Measurements from ENCODE around the gene KLHDC3.
"Not testable (repeated sequence)": the region's sequence is repeated elsewhere in the genome, so short reads cannot be mapped to it uniquely, and the experiment has no call there.

KLHDC3 gene

DNA sequence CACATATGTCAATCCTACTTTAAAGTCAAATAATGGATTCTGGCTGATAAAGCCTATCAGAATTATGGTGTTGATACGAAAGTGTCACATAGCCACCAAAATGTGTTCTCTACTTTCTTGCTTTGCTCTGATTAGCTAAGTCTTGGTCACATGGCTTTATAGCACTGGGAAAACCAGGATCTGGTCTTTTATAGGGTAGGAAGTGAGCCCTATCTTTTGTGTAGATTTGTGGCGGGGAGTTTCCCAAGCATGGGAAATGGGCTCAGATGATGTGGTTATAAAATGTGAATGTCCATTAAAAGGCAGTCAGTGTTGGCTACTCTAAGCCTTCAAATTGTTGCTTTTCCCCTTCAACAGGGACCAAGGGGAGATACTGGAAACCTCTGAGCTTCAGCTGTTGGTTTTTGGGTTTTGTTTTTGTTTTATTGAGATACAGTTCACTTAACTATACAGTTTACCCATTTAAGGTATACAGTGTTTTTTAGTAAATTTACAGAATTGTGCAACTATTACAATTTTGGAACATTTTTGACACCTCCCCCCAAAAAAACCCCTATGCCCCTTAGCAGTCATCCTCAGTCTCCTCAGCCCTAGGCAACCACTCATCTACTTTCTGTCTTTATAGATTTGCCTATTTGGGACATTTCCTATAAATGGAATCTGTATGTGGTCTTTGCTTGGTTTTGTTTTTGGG lies 19.6 kb downstream of the KLHDC3 start:
- DNase-seq, result no peak

- DNase-seq, result no peak
Measured at GRCh38 chr6:43034190-43034525, 20.1 kb downstream of the KLHDC3 start.

DNA sequence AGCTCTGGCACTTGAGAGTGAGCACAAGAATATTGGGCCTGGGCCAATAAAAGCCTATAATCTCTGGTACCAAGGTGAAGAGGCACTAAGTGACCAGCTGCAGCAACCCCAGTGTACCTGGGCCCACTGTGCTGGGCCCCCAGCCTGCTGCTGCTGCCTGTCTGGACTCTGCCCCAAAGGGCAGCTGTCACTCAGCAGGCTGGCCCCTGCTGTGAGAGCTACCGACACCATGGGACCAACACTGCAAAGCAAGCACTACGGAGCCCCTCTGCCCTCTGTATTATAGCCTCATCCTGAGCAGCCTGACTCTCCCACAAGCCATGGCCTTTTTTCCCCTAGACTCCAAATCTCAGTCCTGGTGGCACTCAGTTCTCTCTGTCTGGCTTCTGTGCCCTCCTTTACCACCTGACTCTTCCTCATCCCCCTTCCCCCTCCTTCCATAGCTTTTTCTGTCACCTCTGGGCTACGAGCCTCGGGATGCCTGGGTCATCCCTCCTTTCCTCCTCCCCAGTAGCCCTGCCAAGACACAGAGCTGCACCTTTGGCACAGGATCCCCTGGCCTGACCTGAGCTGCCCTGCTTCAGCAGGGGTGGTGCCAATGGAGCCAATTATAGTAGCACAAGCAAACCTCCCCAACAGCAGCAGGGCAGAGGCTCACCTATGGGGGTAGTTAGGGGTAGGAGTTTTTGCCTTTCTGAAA lies 21.6 kb downstream of the KLHDC3 start:
- DNase-seq, result no peak

DNA sequence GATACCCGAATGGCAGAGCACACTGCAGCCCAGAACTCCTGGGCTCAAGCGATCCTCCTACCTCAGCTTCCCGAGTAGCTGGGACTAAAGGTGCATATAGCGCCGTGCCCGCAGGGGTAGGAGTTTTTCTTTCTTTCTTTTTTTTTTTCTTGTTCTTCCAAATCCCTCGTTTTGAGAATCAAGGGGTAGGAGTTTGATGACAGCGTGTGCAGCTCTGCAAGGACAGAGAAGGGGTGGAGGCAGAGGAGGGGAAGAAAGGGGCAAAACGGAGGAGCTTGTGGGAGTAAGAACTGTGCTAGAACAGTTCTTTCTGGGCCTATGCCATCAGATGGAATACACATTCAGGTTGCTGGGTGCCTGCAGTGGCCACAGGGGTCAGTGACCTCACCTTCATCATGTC lies 22.7 kb downstream of the KLHDC3 start:
- DNase-seq, result no peak

DNA sequence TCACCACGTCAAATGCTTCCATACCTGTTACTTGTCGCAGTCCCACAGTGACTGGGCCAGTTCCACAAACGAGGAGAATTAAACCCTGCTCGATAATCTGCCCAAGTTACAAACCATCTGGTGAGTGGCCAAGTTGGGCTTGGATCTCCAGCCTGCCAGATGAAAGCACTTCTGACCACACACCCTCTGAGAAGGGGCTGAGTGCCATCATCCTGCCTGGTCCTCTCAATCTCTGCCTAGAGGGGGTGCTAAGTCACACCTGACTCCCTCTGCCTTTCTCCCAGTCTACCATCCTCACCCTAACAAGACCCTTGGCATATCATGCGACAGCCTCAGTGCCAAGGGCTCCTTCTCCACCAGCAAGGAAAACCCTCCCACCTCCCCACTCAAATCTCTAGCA lies 23.1 kb downstream of the KLHDC3 start:
- no peak for DNase-seq

- no peak for DNase-seq
Measured at GRCh38 chr6:43037706-43038105, 23.7 kb downstream of the KLHDC3 start.

DNA sequence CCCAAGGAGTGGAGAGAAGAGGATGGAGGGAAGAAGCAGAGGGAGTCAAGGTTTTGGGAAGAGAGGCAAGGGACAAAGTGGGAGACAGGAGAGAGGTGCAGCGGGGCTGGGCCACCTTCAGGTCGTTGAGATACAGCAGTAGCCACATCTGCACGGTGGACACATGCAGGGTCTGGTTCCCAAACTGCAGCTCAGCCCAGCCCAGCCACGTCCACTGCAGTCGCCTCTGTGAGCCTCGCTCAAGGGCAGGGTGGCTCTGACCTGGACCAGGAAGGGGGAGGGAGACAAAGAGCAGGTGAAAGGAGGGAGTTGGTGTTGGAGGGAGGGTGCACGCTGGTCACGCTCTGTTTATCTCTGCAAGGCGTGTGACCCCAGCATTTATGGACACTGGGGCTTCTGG lies 24.7 kb downstream of the KLHDC3 start:
- no peak for DNase-seq

GRCh38 chr6:43040542-43041257 lies 26.7 kb downstream of the KLHDC3 start:
- no peak for DNase-seq

GRCh38 chr6:43041475-43041874 lies 27.4 kb downstream of the KLHDC3 start:
- DNase-seq, result not testable (repeated sequence)

GRCh38 chr6:43043310-43043709 lies 29.3 kb downstream of the KLHDC3 start:
- DNase-seq, result no peak

GRCh38 chr6:43045371-43045930 lies 31.4 kb downstream of the KLHDC3 start:
- no peak for DNase-seq

GRCh38 chr6:43047998-43048397 lies 33.9 kb downstream of the KLHDC3 start:
- DNase-seq, result no peak

DNA sequence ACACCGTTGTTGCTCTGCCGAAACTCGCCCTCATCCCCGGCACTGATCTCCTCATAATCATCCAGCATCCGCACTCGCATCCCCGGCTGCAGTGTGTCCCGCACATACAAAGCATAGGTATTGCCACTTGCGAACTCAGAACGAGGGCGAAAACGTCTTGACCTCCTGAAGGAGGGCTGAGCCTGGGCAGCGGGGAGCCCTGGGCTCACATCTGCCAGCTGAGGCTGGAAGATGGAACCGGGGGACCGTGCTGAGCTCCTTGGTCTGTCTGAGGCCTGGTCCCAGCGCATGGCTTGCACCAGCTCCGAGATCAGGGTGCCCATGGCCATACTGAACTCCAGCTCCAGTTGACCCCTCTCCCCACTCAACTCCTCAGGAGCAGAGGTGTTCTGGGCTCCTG lies 36.9 kb downstream of the KLHDC3 start:
- no peak for DNase-seq

GRCh38 chr6:43052225-43052841 lies 38.3 kb downstream of the KLHDC3 start:
- DNase-seq, result no peak

- no peak for DNase-seq
Measured at GRCh38 chr6:43052842-43053544, 38.9 kb downstream of the KLHDC3 start.

GRCh38 chr6:43053545-43054205 lies 39.6 kb downstream of the KLHDC3 start, which contains the start of gene CUL7:
Gene CUL7 (minus strand): TSS chr6:43053851. CDS start chr6:43052788, 1,063 bp downstream.
- peak; percentile 95 for DNase-seq

DNA sequence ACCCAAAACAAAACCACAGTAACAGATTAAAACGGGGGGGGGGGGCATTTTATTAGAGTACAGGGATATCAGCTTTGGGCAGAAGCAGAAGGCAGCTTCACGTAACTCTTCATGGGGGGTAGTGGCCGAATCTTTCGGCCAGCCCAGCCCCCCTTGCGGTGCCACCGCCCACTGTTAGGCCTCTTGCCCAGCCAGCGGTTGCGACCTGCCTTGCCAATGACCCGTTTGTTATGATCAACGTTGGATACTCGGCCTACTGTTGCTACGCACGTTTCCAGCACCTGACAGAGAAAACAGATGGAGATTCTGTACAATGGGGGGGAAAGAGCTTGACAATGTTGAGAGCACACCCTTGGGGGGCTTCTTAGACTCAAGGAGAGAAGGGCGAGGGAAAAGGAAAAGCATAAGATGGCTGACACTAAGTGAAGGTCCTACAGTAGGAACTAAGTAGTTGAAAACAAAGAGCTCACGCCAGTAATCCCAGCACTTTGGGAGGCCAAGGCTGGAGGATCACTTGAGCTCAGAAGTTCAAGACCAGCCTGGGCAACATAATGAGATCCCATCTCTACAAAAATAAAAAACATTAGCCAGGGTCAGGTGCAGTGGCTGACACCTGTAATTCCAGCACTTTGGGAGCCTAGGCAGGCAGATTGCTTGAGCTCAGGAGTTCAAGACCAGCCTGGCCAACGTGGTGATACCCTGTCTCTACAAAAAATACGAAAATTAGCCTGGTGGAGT lies 40.3 kb downstream of the KLHDC3 start:
- no peak for DNase-seq

GRCh38 chr6:43055966-43056365 lies 41.9 kb downstream of the KLHDC3 start:
- DNase-seq, result no peak

DNA sequence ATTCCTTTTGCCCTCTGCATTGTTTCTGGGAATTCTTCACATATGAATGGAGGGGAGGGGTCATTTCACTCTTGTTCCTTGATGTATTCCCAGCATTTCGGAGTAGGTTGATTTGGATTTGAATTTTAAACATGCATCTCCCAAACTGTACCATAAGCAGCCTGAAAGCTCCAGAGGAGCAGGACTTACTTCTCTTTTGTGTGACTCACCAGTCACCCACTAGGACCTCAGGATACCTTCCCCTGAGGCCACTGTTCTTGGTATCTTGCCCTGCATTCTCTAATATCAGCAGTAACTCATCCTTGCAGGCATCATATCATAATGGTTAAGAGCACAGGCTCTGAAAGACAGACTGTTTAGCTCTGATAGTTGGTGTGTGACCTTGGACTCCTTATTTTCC lies 44.5 kb downstream of the KLHDC3 start:
- no peak for DNase-seq

- DNase-seq, result peak; percentile 98
Measured at GRCh38 chr6:43059168-43060033, 45.4 kb downstream of the KLHDC3 start, which contains the start of the genes KLC4 and MRPL2. Gene KLC4 (plus strand): TSS chr6:43059631. CDS start chr6:43061336, 1,705 bp downstream. Gene MRPL2 (minus strand): TSS chr6:43059434. CDS start chr6:43059381, 53 bp downstream.
